H1 (cell line): ENCODE data around the gene BZW2. TPM values are rescaled to one million over a fixed set of nuclear protein-coding genes. Genes with fewer than 3 reads are reported as not detected.

Experiments used
- CTCF ChIA-PET: fragments of 300-600 bp; sonication (Branson Sonifier 250); formaldehyde crosslinking; loops from one replicate; lab custom pipeline; 2021; ENCODE audit not compliant: partially characterized antibody; lab: Charles Lee
- POLR2A ChIA-PET: fragments of 300-600 bp; sonication (Branson Sonifier 250); formaldehyde crosslinking; loops from one replicate; lab custom pipeline; 2021; ENCODE audit warnings: inconsistent platforms; ENCODE audit not compliant: partially characterized antibody; lab: Charles Lee
- DNase-seq, 2 experiments: peaks; one replicate each; pipeline versions ENCODE4 v3.0.0 to v3.0.0-alpha.2; 2010 to 2022; ENCODE audit warnings: low spot score in 2 of 2, low read depth in 1 of 2, mixed read lengths in 1 of 2
- FAIRE-seq: peaks from 2 replicates; lab custom pipeline; 2011; peaks lifted over from hg19 to GRCh38; lab: Jason Lieb, UNC
- H2AFZ ChIP-seq: 2 replicates; pipeline ENCODE4 v1.8.1; 2012; ENCODE audit warnings: low read length, inconsistent platforms
- H2AK5ac ChIP-seq: 2 replicates; pipeline ENCODE4 v1.6.1; 2013; ENCODE audit warnings: low read depth, low read length
- H2BK120ac ChIP-seq: replicated peaks from 2 replicates; pipeline ENCODE3; 2013; ENCODE audit warnings: low read depth, low read length, inconsistent platforms
- H2BK12ac ChIP-seq: 2 replicates; pipeline ENCODE4 v1.6.1; 2013; ENCODE audit warnings: low read depth, low read length
- H2BK15ac ChIP-seq: 2 replicates; pipeline ENCODE4 v1.6.1; 2013; ENCODE audit warnings: low read length
- H2BK20ac ChIP-seq: 2 replicates; pipeline ENCODE4 v1.6.1; 2013; ENCODE audit warnings: low read length
- H2BK5ac ChIP-seq: 2 replicates; pipeline ENCODE4 v1.6.1; 2013; ENCODE audit warnings: low read depth, low read length
- H3K14ac ChIP-seq: 2 replicates; pipeline ENCODE4 v1.6.1; 2013; ENCODE audit warnings: inconsistent platforms; ENCODE audit not compliant: insufficient read length
- H3K18ac ChIP-seq: 2 replicates; pipeline ENCODE4 v1.6.1; 2013; ENCODE audit warnings: low read length; ENCODE audit errors: extremely low read depth
- H3K23ac ChIP-seq: 2 replicates; pipeline ENCODE4 v1.6.1; 2013; ENCODE audit warnings: inconsistent platforms; ENCODE audit not compliant: insufficient read length
- H3K23me2 ChIP-seq: 2 replicates; pipeline ENCODE4 v1.6.1; 2013; ENCODE audit warnings: low read depth, low read length
- H3K27ac ChIP-seq: 2 replicates; pipeline ENCODE4 v1.6.1; 2011; ENCODE audit warnings: low read depth, low read length, inconsistent platforms
- H3K27me3 ChIP-seq, 4 experiments: replicated peaks in 1 of 4; 1 replicate in 1 of 4; 2 replicates in 3 of 4; pipeline versions ENCODE4 v1.6.1 to v1.8.1; 2011 to 2013; ENCODE audit warnings: low read length in 3 of 4, mild to moderate bottlenecking in 3 of 4, inconsistent platforms in 2 of 4, mixed read lengths in 2 of 4, moderate library complexity in 1 of 4; ENCODE audit not compliant: control insufficient read depth in 3 of 4, insufficient read depth in 3 of 4; ENCODE audit errors: extremely low read depth in 1 of 4
- H3K36me3 ChIP-seq, 4 experiments: 2 replicates each; pipeline versions ENCODE4 v1.6.1 to v1.8.1; 2011 to 2013; ENCODE audit warnings: mild to moderate bottlenecking in 4 of 4, low read length in 3 of 4, moderate library complexity in 2 of 4, control low read depth in 1 of 4, inconsistent platforms in 1 of 4; ENCODE audit not compliant: insufficient read depth in 4 of 4, control insufficient read depth in 2 of 4
- H3K4ac ChIP-seq: replicated peaks from 2 replicates; pipeline ENCODE3; 2013; ENCODE audit warnings: low read length, low read depth, mixed read lengths, inconsistent platforms; ENCODE audit not compliant: insufficient read length
- H3K4me1 ChIP-seq, 4 experiments: replicated peaks in 1 of 4; 1 replicate in 1 of 4; 2 replicates in 3 of 4; pipeline versions ENCODE4 v1.6.1 to v1.8.1; 2011 to 2013; ENCODE audit warnings: low read length in 3 of 4, inconsistent platforms in 2 of 4, mixed read lengths in 1 of 4; ENCODE audit not compliant: insufficient read depth in 4 of 4, control insufficient read depth in 3 of 4
- H3K4me2 ChIP-seq, 2 experiments: 2 replicates each; pipeline versions ENCODE4 v1.6.1 to v1.8.1; 2011 to 2013; ENCODE audit warnings: low read depth in 2 of 2, low read length in 2 of 2, control low read depth in 1 of 2, inconsistent platforms in 1 of 2, mild to moderate bottlenecking in 1 of 2; ENCODE audit not compliant: insufficient read depth in 1 of 2
- H3K4me3 ChIP-seq, 4 experiments: fragments of 200-600, 300-600 bp in 1 of 4; sonication (generic), shearing (Covaris generic), sonication (Bioruptor Twin) in 1 of 4; 2 replicates each; pipeline versions ENCODE4 v1.5.1 to v1.8.1; 2011 to 2016; ENCODE audit warnings: low read length in 4 of 4, low read depth in 3 of 4, control low read depth in 2 of 4, inconsistent platforms in 2 of 4, mild to moderate bottlenecking in 2 of 4, mixed read lengths in 1 of 4, moderate library complexity in 1 of 4; ENCODE audit not compliant: insufficient read depth in 2 of 4; ENCODE audit errors: extremely low read depth in 1 of 4
- H3K56ac ChIP-seq: replicated peaks from 2 replicates; pipeline ENCODE3; 2013; ENCODE audit warnings: low read depth, mild to moderate bottlenecking, mixed read lengths, low read length, inconsistent platforms; ENCODE audit not compliant: insufficient read length
- H3K79me1 ChIP-seq: 2 replicates; pipeline ENCODE4 v1.6.1; 2013; ENCODE audit warnings: low read depth, low read length, control low read depth
- H3K79me2 ChIP-seq, 2 experiments: 2 replicates each; pipeline versions ENCODE4 v1.6.1 to v1.8.1; 2012 to 2013; ENCODE audit warnings: low read length in 2 of 2, mild to moderate bottlenecking in 2 of 2, inconsistent platforms in 1 of 2; ENCODE audit not compliant: insufficient read depth in 2 of 2, control insufficient read depth in 1 of 2
- H3K9ac ChIP-seq, 4 experiments: replicated peaks in 1 of 4; 1 replicate in 1 of 4; 2 replicates in 3 of 4; pipeline versions ENCODE4 v1.6.1 to v1.8.1; 2011 to 2013; ENCODE audit warnings: low read depth in 3 of 4, low read length in 3 of 4, control low read depth in 2 of 4, mild to moderate bottlenecking in 2 of 4, moderate library complexity in 2 of 4, inconsistent platforms in 1 of 4; ENCODE audit errors: extremely low read depth in 1 of 4
- H3K9me3 ChIP-seq, 2 experiments: 2 replicates each; pipeline versions ENCODE4 v1.6.1 to v1.8.1; 2012 to 2013; ENCODE audit warnings: mild to moderate bottlenecking in 2 of 2, moderate library complexity in 2 of 2, control low read depth in 1 of 2, inconsistent platforms in 1 of 2, low read depth in 1 of 2, low read length in 1 of 2, mixed read lengths in 1 of 2; ENCODE audit not compliant: insufficient read depth in 2 of 2
- H4K20me1 ChIP-seq, 2 experiments: replicated peaks in 1 of 2; 2 replicates each; pipeline versions ENCODE3 to v1.8.1; 2011 to 2013; ENCODE audit warnings: inconsistent platforms in 2 of 2, low read length in 2 of 2, mild to moderate bottlenecking in 1 of 2; ENCODE audit not compliant: insufficient read depth in 2 of 2, control insufficient read depth in 1 of 2
- H4K5ac ChIP-seq: 2 replicates; pipeline ENCODE4 v1.6.1; 2013; ENCODE audit warnings: low read length, low read depth, mixed read lengths, inconsistent platforms; ENCODE audit not compliant: insufficient read length
- H4K8ac ChIP-seq: 2 replicates; pipeline ENCODE4 v1.8.0; 2013; ENCODE audit warnings: mild to moderate bottlenecking, moderate library complexity, low read length, inconsistent platforms; ENCODE audit not compliant: insufficient read depth; ENCODE audit errors: extremely low read depth
- H4K91ac ChIP-seq: replicated peaks from 2 replicates; pipeline ENCODE3; 2013; ENCODE audit warnings: low read length, mixed read lengths, inconsistent platforms; ENCODE audit not compliant: insufficient read length
- SIX5 ChIP-seq: IDR thresholded peaks from 2 replicates; pipeline ENCODE4 v1.6.1; 2011; ENCODE audit warnings: mild to moderate bottlenecking, low read depth, low read length
- SP2 ChIP-seq: IDR thresholded peaks from 2 replicates; pipeline ENCODE4 v1.6.1; 2012; ENCODE audit warnings: mild to moderate bottlenecking, low read length, inconsistent platforms
- SRF ChIP-seq: IDR thresholded peaks from 2 replicates; pipeline ENCODE4 v1.6.1; 2011; ENCODE audit warnings: mild to moderate bottlenecking, low read depth, low read length, moderate library complexity
- WGBS, 2 experiments: shearing (Covaris generic) in 1 of 2; methylation state at CpG; one replicate each; pipeline versions ENCODE4 v1.1.6 to v1.1.7; 2013 to 2015; ENCODE audit warnings: low lambda C conversion rate in 2 of 2, mixed read lengths in 2 of 2, inconsistent platforms in 1 of 2, low coverage in 1 of 2, missing lambda C conversion rate in 1 of 2; ENCODE audit not compliant: insufficient replicate concordance in 2 of 2, insufficient coverage in 1 of 2, insufficient read length in 1 of 2; ENCODE audit errors: extremely low coverage in 1 of 2, missing lambda C conversion rate in 1 of 2; 5-methylcytosine and 5-hydroxymethylcytosine counted together
- polyA plus RNA-seq, 7 experiments: library from polyadenylated mRNA; depleted of rRNA in 3 of 7; stranded (reverse) in 5 of 7; unstranded in 2 of 7; fragments of >200 nt in 5 of 7; fragments of 200-250 nt in 2 of 7; gene quantifications; 1 replicate in 5 of 7; 2 replicates in 1 of 7; 4 replicates in 1 of 7; pipeline versions ENCODE4 v1.2.1 to v1.2.3, GENCODE V29; 2011 to 2013; ENCODE audit warnings: missing spikeins in 2 of 7, mixed read lengths in 2 of 7
- total RNA-seq: library from RNA; stranded (reverse); fragmentation: NEBNext Ultra II Directional; extraction: Animal tissue kit (Norgen Biotek cat#: 25700); gene quantifications from 2 replicates; pipeline ENCODE4 v1.2.1, GENCODE V29; 2021
- TF ChIP-seq, protein P1 (sequence below): IDR thresholded peaks from 2 replicates; pipeline ENCODE4 v1.6.1; 2012; ENCODE audit warnings: inconsistent platforms
- TF ChIP-seq, protein P2 (sequence below): IDR thresholded peaks from 2 replicates; pipeline ENCODE4 v1.6.1; 2012; ENCODE audit warnings: inconsistent platforms
- TF ChIP-seq, protein P3 (sequence below), 3 experiments: IDR thresholded peaks; 1 replicate in 2 of 3; 2 replicates in 1 of 3; pipeline versions ENCODE4 v1.5.1 to v1.6.1; 2011; ENCODE audit warnings: low read length in 3 of 3, mild to moderate bottlenecking in 3 of 3, inconsistent platforms in 2 of 3, low read depth in 1 of 3, moderate library complexity in 1 of 3; ENCODE audit not compliant: insufficient read depth in 1 of 3; ENCODE audit errors: control extremely low read depth in 1 of 3

Gene BZW2
- total and polyA plus RNA-seq, 2 of the 8 experiments (the other 6 are each of a cell fraction or from before 2014, with no cell fraction given): 32.3 to 103 TPM

DNA sequence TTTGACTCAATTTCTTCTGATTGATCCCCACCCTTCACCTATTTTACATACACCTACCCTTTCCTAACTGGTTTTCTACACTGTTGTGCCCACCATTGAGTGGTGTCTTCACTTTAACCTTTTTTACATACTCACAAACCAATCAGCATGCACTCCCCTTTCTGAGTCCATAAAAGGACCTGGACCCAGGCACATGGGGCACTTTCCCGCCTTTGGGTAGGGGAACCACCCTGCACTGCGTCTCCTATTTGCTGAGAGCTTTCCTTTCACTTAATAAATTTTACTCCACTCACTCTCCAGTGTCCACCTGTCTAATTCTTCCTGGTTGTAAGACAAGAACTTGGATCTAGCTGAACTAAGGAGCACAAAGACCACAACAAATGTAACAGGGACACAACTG, 34.3 kb upstream of the BZW2 start:
- H3K23ac ChIP-seq: no peak overlapping the region
- 100% methylated on average over 2 of the region's 2 CpGs; no CpG with 5 or more reads in 1 of the 2 experiments for WGBS, 2 experiments
- no peak overlapping the region for H3K4me3 ChIP-seq
- no peak overlapping the region for H3K56ac ChIP-seq
- FAIRE-seq: no peak
- H3K9ac ChIP-seq: no peak overlapping the region
- CTCF ChIA-PET: interaction anchor here (1.3 kb wide), 1 partner anchor 29 kb away, joined by 3 read pairs; no protein-coding TSS in a partner anchor
- H3K36me3 ChIP-seq: no peaks in the 10 kb centered on the region
- H2AK5ac ChIP-seq: no peak overlapping the region
- H4K5ac ChIP-seq: no peak overlapping the region
- H4K8ac ChIP-seq: no peak overlapping the region
- H3K27me3 ChIP-seq: no peaks in the 10 kb centered on the region
- H3K4me1 ChIP-seq: peaks cover 0 to 4% (median 2%) of the 10 kb centered on the region in 4 experiments; a peak in 2 of 7 replicates
- peak; percentile 48; the same call in 1 of the 2 replicates for TF ChIP-seq SRF
- TF ChIP-seq, protein P1, sequence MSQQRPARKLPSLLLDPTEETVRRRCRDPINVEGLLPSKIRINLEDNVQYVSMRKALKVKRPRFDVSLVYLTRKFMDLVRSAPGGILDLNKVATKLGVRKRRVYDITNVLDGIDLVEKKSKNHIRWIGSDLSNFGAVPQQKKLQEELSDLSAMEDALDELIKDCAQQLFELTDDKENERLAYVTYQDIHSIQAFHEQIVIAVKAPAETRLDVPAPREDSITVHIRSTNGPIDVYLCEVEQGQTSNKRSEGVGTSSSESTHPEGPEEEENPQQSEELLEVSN: peak; percentile 94
- TF ChIP-seq, protein P2, sequence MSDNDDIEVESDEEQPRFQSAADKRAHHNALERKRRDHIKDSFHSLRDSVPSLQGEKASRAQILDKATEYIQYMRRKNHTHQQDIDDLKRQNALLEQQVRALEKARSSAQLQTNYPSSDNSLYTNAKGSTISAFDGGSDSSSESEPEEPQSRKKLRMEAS: peak; percentile 50; the same call in 1 of the 2 replicates
- TF ChIP-seq, protein P3, sequence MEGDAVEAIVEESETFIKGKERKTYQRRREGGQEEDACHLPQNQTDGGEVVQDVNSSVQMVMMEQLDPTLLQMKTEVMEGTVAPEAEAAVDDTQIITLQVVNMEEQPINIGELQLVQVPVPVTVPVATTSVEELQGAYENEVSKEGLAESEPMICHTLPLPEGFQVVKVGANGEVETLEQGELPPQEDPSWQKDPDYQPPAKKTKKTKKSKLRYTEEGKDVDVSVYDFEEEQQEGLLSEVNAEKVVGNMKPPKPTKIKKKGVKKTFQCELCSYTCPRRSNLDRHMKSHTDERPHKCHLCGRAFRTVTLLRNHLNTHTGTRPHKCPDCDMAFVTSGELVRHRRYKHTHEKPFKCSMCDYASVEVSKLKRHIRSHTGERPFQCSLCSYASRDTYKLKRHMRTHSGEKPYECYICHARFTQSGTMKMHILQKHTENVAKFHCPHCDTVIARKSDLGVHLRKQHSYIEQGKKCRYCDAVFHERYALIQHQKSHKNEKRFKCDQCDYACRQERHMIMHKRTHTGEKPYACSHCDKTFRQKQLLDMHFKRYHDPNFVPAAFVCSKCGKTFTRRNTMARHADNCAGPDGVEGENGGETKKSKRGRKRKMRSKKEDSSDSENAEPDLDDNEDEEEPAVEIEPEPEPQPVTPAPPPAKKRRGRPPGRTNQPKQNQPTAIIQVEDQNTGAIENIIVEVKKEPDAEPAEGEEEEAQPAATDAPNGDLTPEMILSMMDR (IDR thresholded peaks at IDR 0.05; ENCODE audit: control extremely low read depth in 1 of 3, insufficient read depth in 1 of 3, low read depth in 1 of 3, low read length in 3 of 3): no peak
- TF ChIP-seq SIX5: no peak
- no peak for TF ChIP-seq SP2
- TF ChIP-seq, all 59 proteins: peak for 3
- Histone ChIP-seq H2BK120ac (no peak overlapping the region), H3K79me2 (no peaks in the 10 kb centered on the region), H3K27ac (no peak overlapping the region), H3K14ac (no peak overlapping the region), H4K20me1 (no peaks in the 10 kb centered on the region), H3K18ac (no peak overlapping the region), H3K4ac (no peak overlapping the region), H2BK5ac (no peak overlapping the region), H3K79me1 (no peaks in the 10 kb centered on the region), H3K4me2 (no peak overlapping the region), H2AFZ (no peak overlapping the region), H3K9me3 (no peaks in the 10 kb centered on the region), H3K23me2 (no peaks in the 10 kb centered on the region), H2BK12ac (no peak overlapping the region), H2BK20ac (no peak overlapping the region), H4K91ac (no peak overlapping the region), H2BK15ac (no peak overlapping the region)
- POLR2A ChIA-PET: no interaction called here
- no peak for DNase-seq
